ENCODE results near the gene ARL15. TPM values are rescaled to one million over a fixed set of nuclear protein-coding genes. Genes with fewer than 3 reads are reported as not detected.
"Not testable (repeated sequence)": the region's sequence is repeated elsewhere in the genome, so short reads cannot be mapped to it uniquely, and the experiment has no call there.

The ARL15 gene
- 21.3 TPM for total RNA-seq
- long read RNA-seq, partial matches to known transcripts = 1 of 22 reads
- long read RNA-seq, other reads (novel, unspliced or antisense) = 18 of 22 reads

- peak; percentile 100 for DNase-seq (ENCODE audit: low spot score)
- intact Hi-C loops (cut with DNase I) = loop anchor here (2.0 to 5.0 kb wide), 2 partner anchors 56 to 177 kb away; no protein-coding TSS in a partner anchor
Measured at GRCh38 chr5:54310433-54311175, at the start of gene ARL15. Gene ARL15, minus strand, starts transcription at chr5:54310573.

GRCh38 chr5:54360089-54360488 is 49.7 kb upstream of the ARL15 start:
- no peak for DNase-seq (ENCODE audit: low spot score)
- intact Hi-C loops (cut with DNase I) = no loop called here

GRCh38 chr5:54357408-54358058 is 47.2 kb upstream of the ARL15 start:
- no peak for DNase-seq (ENCODE audit: low spot score)
- intact Hi-C loops (cut with DNase I) = no loop called here

GRCh38 chr5:54353933-54354564 is 43.7 kb upstream of the ARL15 start:
- intact Hi-C loops (cut with DNase I); DNase-seq (ENCODE audit: low spot score): not testable (repeated sequence)

- intact Hi-C loops (cut with DNase I); DNase-seq (ENCODE audit: low spot score): not testable (repeated sequence)
Measured at GRCh38 chr5:54352580-54352979, 42.2 kb upstream of the ARL15 start.

- DNase-seq (ENCODE audit: low spot score) = no peak
- intact Hi-C loops (cut with DNase I) = no loop called here
Measured at GRCh38 chr5:54347221-54347865, 37.0 kb upstream of the ARL15 start.

GRCh38 chr5:54344653-54345052 is 34.3 kb upstream of the ARL15 start:
- no peak for DNase-seq (ENCODE audit: low spot score)
- intact Hi-C loops (cut with DNase I) = no loop called here

- intact Hi-C loops (cut with DNase I) = no loop called here
- DNase-seq (ENCODE audit: low spot score) = no peak
Measured at GRCh38 chr5:54341971-54342370, 31.6 kb upstream of the ARL15 start.

GRCh38 chr5:54337523-54337922 is 27.1 kb upstream of the ARL15 start:
- intact Hi-C loops (cut with DNase I) = no loop called here
- DNase-seq (ENCODE audit: low spot score) = no peak

- intact Hi-C loops (cut with DNase I) = no loop called here
- no peak for DNase-seq (ENCODE audit: low spot score)
Measured at GRCh38 chr5:54332720-54333119, 22.3 kb upstream of the ARL15 start.

GRCh38 chr5:54329731-54330709 is 19.6 kb upstream of the ARL15 start:
- DNase-seq (ENCODE audit: low spot score) = no peak
- intact Hi-C loops (cut with DNase I) = no loop called here

GRCh38 chr5:54326662-54327270 is 16.4 kb upstream of the ARL15 start:
- DNase-seq (ENCODE audit: low spot score) = no peak
- intact Hi-C loops (cut with DNase I) = no loop called here

- no peak for DNase-seq (ENCODE audit: low spot score)
- intact Hi-C loops (cut with DNase I) = no loop called here
Measured at GRCh38 chr5:54325610-54326311, 15.4 kb upstream of the ARL15 start.

- intact Hi-C loops (cut with DNase I) = no loop called here
- DNase-seq (ENCODE audit: low spot score) = no peak
Measured at GRCh38 chr5:54325272-54325609, 14.9 kb upstream of the ARL15 start.

- intact Hi-C loops (cut with DNase I) = no loop called here
Measured at GRCh38 chr5:54324651-54325271, 14.4 kb upstream of the ARL15 start.

GRCh38 chr5:54323495-54323894 is 13.1 kb upstream of the ARL15 start:
- intact Hi-C loops (cut with DNase I) = no loop called here
- DNase-seq (ENCODE audit: low spot score) = no peak

More at GRCh38 chr5:54324651-54325271, 14.4 kb upstream of the ARL15 start:
- no peak for DNase-seq (ENCODE audit: low spot score)

GRCh38 chr5:54320256-54320655 is 9.9 kb upstream of the ARL15 start:
- no peak for DNase-seq (ENCODE audit: low spot score)
- intact Hi-C loops (cut with DNase I) = no loop called here

All from cardiac septum (tissue), 1 donor.